Endometrial microvascular endothelial cells (primary cell): Measurements from ENCODE around the gene PHYHD1. TPM values are rescaled to one million over a fixed set of nuclear protein-coding genes. Genes with fewer than 3 reads are reported as not detected.
"Not testable (repeated sequence)": the region's sequence is repeated elsewhere in the genome, so short reads cannot be mapped to it uniquely, and the experiment has no call there.

Experiments used
- in situ Hi-C: cut with HindIII; loops from 2 replicates; pipeline ENCODE4 v1.10.0; 2017; ENCODE audit warnings: low sequenced_read_pairs, low pct_unique_long_range_greater_than_20kb; ENCODE audit errors: inconsistent ontology term
- total RNA-seq: library from RNA; depleted of rRNA; stranded (reverse); fragments of >200 nt; gene quantifications from one replicate; pipeline ENCODE4 v1.2.3, GENCODE V29; 2015; ENCODE audit errors: inconsistent ontology term

The PHYHD1 gene
- total RNA-seq, 1 donor from 2014 or later, result 0.09 TPM

- in situ Hi-C loops, result no loop called here
Measured at GRCh38 chr9:128945798-128946501, 25.2 kb downstream of the PHYHD1 start.

DNA sequence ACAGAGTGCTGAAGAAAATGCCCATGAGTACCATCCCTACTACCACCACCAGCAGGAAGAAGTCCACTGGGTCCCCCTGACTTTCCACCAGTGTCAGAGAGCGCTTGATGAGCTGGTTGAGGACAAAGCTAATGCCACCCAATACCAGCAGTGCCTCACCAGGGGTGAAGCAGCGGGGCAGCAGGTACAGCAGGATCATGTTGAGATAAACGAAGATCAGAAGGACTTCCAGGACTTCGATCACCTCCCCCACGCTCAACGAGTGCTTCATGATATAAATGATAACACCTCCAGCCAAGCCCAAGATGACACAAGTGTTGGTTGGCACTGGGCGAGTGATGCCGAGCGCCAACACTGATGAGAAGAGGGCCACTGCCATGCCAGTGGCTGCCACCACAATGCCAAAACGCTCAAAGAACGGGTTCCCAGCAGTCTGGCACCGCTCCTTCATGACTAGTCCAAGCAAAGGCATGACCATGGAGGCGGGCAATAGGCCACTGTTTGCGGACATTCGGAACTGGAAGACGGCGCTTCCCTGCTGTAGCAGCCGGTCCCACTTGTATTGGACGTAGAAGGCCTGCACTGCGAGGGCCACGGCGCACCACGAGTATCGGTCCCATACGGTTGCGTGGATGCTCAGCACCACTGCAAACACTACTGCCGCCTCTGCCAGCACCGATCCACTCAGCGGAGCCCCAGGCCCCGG is 25.9 kb downstream of the PHYHD1 start:
- in situ Hi-C loops, result no loop called here

DNA sequence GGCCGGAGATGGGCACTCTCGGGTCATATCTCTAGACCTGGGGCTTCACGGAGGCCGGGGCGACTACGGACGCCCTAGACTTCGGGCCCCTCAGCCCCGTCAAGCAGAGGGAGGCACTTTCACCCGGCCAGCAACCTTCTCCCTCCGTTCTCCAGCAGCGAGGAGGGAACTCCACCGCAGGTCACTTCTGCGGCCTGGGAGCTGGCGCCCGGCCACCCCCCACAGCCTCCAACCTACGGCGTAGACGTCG is 26.4 kb downstream of the PHYHD1 start:
- in situ Hi-C loops, result no loop called here

DNA sequence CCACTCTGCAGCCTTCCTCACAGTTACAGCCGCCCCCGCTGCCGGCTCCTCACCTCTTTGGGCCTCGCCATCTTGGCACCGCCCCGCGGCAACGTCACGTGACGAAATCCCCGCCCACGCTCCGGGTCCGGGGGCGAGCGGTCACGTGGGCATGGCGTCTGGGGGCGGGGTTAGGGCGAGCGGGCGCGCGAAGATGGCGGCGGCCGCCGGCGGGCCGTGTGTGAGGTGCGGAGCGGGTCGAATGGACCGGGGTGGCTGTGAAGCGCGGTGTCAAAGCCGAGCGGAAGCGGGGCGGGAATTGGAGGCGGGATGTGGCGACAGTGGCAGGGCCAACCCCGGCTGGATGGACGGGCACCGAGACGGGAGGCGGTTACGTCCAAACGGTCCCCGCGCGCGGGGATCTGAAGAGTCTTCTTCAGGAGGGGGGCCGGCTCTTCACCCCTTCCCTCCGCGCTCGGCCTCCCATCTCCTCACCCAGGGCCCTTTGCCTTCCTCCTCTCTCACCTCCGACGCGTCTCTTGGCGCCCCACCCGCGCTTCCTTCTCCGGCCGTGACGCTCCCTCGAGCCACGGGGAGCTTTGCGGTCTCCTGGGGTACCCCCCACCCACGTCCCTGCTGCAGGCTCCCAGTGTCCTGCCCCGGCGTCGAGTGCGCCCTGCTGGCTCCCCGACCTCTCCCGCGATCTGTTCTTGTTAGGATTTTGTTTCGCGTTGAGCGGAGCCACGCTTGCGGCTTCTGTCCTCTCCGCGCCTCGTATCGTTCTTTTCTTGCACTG is 26.9 kb downstream of the PHYHD1 start, which contains the start of the genes DOLK and NUP188:
Gene DOLK, minus strand, starts transcription at position 77 of the 775 bp plus-strand sequence. CDS start 300 bp downstream, outside the sequence.
Gene NUP188, plus strand, starts transcription at position 173 of the 775 bp plus-strand sequence. Its CDS starts 21 bp downstream, at position 194.
- in situ Hi-C loops, result no loop called here

GRCh38 chr9:128961403-128961802 is 40.6 kb downstream of the PHYHD1 start:
- in situ Hi-C loops, result not testable (repeated sequence)

DNA sequence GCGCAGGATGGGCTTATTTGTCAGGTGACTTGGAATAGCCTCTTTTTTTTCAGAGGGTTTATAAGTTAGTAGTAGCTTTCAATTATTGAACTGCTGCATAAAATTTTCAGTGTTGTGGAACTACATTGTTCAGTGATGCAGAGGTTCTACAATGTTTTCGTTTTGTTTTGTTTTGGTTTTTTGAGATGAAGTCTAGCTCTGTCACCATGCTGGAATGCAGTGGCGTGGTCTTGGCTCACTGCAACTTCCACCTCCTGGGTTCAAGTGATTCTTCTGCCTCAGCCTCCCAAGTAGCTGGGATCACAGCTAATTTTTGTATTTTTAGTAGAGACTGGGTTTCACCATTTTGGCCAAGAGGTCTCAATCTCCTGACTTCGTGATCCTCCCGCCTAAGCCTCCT is 48.7 kb downstream of the PHYHD1 start:
- in situ Hi-C loops, result no loop called here

DNA sequence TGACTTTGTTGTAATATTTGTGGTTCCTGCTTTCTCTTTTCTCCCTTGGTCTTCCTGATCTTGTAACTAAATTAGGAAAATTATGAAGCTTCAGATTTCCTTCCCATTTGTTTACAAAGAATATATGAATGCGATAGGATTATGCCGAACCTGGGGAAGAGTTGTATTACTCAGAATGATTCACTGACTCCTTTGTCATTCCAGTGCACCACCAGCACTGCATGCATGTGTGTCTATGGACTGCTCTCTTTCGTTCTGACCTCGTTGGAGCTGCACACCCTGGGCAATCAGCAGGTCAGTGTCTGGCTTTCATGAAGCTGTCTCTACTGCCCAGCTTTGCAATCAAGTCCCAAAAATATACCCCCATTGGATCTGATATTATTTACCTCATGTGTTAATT is 52.2 kb downstream of the PHYHD1 start:
- in situ Hi-C loops, result no loop called here

DNA sequence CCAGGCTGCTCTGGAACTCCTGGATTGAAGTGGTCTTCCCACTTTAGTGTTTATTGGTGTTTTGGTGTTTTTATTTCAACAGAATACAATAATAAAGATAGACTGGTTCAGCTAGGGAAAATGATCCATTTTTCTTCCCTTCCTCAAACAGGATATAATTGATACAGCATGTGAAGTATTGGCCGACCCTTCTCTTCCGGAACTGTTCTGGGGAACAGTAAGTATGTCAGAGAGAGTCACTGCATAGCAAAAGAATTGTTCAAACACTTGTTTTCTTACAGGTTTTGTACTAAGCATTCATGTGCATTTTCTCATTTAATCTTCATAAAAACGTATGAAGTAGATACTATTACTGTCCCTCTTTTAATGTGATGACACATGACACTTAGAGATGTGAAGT is 58.3 kb downstream of the PHYHD1 start:
- in situ Hi-C loops, result no loop called here

- in situ Hi-C loops, result no loop called here
Measured at GRCh38 chr9:128983536-128983935, 62.8 kb downstream of the PHYHD1 start.

- in situ Hi-C loops, result no loop called here
Measured at GRCh38 chr9:128986671-128987070, 65.9 kb downstream of the PHYHD1 start.

- in situ Hi-C loops, result no loop called here
Measured at GRCh38 chr9:128987805-128988204, 67.0 kb downstream of the PHYHD1 start.

Other genes starting within 250 kb of the PHYHD1 start
- gene SET, start 231.8 kb upstream of the PHYHD1 start, total RNA-seq, result 410 TPM
- gene PKN3, start 218.5 kb upstream of the PHYHD1 start, total RNA-seq, result 33.1 TPM
- gene ZDHHC12, start 196.9 kb upstream of the PHYHD1 start, total RNA-seq, result 101 TPM
- 38.4 TPM for gene ZER1, start 149.1 kb upstream of the PHYHD1 start, total RNA-seq
- gene TBC1D13, start 133.7 kb upstream of the PHYHD1 start, total RNA-seq, result 19.1 TPM
- 20.6 TPM for gene ENDOG, start 102.5 kb upstream of the PHYHD1 start, total RNA-seq
- 27.0 TPM for gene SPOUT1, start 91.2 kb upstream of the PHYHD1 start, total RNA-seq
- 12.3 TPM for gene KYAT1, start 39.0 kb upstream of the PHYHD1 start, total RNA-seq
- 91.1 TPM for gene LRRC8A, start 38.8 kb upstream of the PHYHD1 start, total RNA-seq
- gene DOLK, start 26.6 kb downstream of the PHYHD1 start, total RNA-seq, result 37.3 TPM
- 49.2 TPM for gene NUP188, start 26.7 kb downstream of the PHYHD1 start, total RNA-seq
- gene SH3GLB2, start 107.3 kb downstream of the PHYHD1 start, total RNA-seq, result 59.8 TPM
- 28.1 TPM for gene MIGA2, start 115.6 kb downstream of the PHYHD1 start, total RNA-seq
- 23.8 TPM for gene DOLPP1, start 160.1 kb downstream of the PHYHD1 start, total RNA-seq
- gene CRAT, start 189.8 kb downstream of the PHYHD1 start, total RNA-seq, result 49.0 TPM
- 163 TPM for gene PTPA, start 190.4 kb downstream of the PHYHD1 start, total RNA-seq